Lower leg skin (tissue), 3 donors: Measurements from ENCODE around the gene SIAH3.

ENCODE experiments used
- POLR2A ChIP-seq, 2 donors: fragments of 450-650 bp; IDR thresholded peaks; one replicate each; pipeline ENCODE4 v1.6.1; 2016 to 2017; ENCODE audit warnings: antibody characterized with exemption in 2 of 2, mild to moderate bottlenecking in 1 of 2, moderate library complexity in 1 of 2
- TF ChIP-seq, protein P1 (sequence below), 3 donors: fragments of 450-650 bp; IDR thresholded peaks; one replicate each; pipeline ENCODE4 v1.5.1; 2016; ENCODE audit warnings: antibody characterized with exemption in 3 of 3, mild to moderate bottlenecking in 3 of 3, moderate library complexity in 2 of 3

DNA sequence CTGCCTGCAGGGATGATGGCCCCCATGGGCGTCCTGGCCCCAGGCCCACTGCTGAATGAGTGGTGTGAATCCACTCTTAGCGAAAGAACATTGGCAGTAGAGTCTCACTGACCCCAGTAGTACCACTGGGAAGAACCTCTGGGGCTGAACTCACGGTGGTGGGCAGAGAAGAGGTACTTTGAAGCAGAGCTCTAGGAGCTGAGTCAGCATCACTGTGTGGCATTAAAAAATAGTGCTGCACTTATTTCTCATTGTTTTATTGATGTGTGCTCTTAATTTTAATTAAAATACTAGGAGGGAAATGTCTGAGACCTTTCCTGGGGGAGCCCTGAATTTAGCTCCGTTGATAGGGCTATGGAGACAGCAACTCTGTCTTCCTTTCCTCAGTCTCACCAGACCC lies 88.1 kb downstream of the SIAH3 start:
- TF ChIP-seq, protein P1, sequence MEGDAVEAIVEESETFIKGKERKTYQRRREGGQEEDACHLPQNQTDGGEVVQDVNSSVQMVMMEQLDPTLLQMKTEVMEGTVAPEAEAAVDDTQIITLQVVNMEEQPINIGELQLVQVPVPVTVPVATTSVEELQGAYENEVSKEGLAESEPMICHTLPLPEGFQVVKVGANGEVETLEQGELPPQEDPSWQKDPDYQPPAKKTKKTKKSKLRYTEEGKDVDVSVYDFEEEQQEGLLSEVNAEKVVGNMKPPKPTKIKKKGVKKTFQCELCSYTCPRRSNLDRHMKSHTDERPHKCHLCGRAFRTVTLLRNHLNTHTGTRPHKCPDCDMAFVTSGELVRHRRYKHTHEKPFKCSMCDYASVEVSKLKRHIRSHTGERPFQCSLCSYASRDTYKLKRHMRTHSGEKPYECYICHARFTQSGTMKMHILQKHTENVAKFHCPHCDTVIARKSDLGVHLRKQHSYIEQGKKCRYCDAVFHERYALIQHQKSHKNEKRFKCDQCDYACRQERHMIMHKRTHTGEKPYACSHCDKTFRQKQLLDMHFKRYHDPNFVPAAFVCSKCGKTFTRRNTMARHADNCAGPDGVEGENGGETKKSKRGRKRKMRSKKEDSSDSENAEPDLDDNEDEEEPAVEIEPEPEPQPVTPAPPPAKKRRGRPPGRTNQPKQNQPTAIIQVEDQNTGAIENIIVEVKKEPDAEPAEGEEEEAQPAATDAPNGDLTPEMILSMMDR (IDR thresholded peaks at IDR 0.05) = no peak
- no peak for TF ChIP-seq POLR2A (IDR thresholded peaks at IDR 0.05)
